ENCODE results near the gene CFAP43. TPM values are rescaled to one million over a fixed set of nuclear protein-coding genes. Genes with fewer than 3 reads are reported as not detected.

Gene CFAP43
- total and polyA plus RNA-seq, 7 donors, result 0.04 to 0.44 (median 0.11) TPM; not detected in 4

GRCh38 chr10:104090611-104091010, 141.6 kb downstream of the CFAP43 start:
- Histone ChIP-seq H3K4me3 (no peak overlapping the region), H3K9me3 (peaks cover 4% of the 10 kb centered on the region), H3K4me1 (no peaks in the 10 kb centered on the region), H3K27me3 (ENCODE audit: insufficient read depth in 3 of 3, low read length in 2 of 3) (peaks cover 0 to 2% (median 0%) of the 10 kb centered on the region in 3 donors), H3K36me3 (ENCODE audit: insufficient read depth in 1 of 2, low read depth in 1 of 2) (no peaks in the 10 kb centered on the region), H3K27ac (no peak overlapping the region)
- WGBS, 3 donors, result 56 to 71% (median 65%) methylated on average over 2 of the region's 2 CpGs
- DNase-seq (no peak), ATAC-seq (no peak)
- intact Hi-C loops (cut with DNase I), result no loop called here
- TF ChIP-seq, protein P1, sequence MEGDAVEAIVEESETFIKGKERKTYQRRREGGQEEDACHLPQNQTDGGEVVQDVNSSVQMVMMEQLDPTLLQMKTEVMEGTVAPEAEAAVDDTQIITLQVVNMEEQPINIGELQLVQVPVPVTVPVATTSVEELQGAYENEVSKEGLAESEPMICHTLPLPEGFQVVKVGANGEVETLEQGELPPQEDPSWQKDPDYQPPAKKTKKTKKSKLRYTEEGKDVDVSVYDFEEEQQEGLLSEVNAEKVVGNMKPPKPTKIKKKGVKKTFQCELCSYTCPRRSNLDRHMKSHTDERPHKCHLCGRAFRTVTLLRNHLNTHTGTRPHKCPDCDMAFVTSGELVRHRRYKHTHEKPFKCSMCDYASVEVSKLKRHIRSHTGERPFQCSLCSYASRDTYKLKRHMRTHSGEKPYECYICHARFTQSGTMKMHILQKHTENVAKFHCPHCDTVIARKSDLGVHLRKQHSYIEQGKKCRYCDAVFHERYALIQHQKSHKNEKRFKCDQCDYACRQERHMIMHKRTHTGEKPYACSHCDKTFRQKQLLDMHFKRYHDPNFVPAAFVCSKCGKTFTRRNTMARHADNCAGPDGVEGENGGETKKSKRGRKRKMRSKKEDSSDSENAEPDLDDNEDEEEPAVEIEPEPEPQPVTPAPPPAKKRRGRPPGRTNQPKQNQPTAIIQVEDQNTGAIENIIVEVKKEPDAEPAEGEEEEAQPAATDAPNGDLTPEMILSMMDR (IDR thresholded peaks at IDR 0.05), result no peak

- no peaks in the 10 kb centered on the region for H3K36me3 ChIP-seq (ENCODE audit: insufficient read depth in 1 of 2, low read depth in 1 of 2)
- intact Hi-C loops (cut with DNase I), result no loop called here
- H3K27me3 ChIP-seq (ENCODE audit: insufficient read depth in 3 of 3, low read length in 2 of 3), result peaks cover 0 to 2% (median 0%) of the 10 kb centered on the region in 3 donors
- no peak for DNase-seq
- peaks cover 4% of the 10 kb centered on the region for H3K9me3 ChIP-seq
- no peak overlapping the region for H3K27ac ChIP-seq
- no peak overlapping the region for H3K4me3 ChIP-seq
- ATAC-seq, result no peak
- H3K4me1 ChIP-seq, result no peaks in the 10 kb centered on the region
- 55 to 71% (median 63%) methylated on average over 3 of the region's 3 CpGs for WGBS, 3 donors
- TF ChIP-seq, protein P1 (IDR thresholded peaks at IDR 0.05), result no peak
Measured at GRCh38 chr10:104089621-104090020, 142.5 kb downstream of the CFAP43 start.

GRCh38 chr10:104088239-104088638, 143.9 kb downstream of the CFAP43 start:
- TF ChIP-seq, protein P1 (IDR thresholded peaks at IDR 0.05), result no peak
- no peak for ATAC-seq
- Histone ChIP-seq H3K36me3 (ENCODE audit: insufficient read depth in 1 of 2, low read depth in 1 of 2) (no peaks in the 10 kb centered on the region), H3K9me3 (no peaks in the 10 kb centered on the region), H3K4me3 (no peak overlapping the region), H3K27ac (no peak overlapping the region), H3K4me1 (no peaks in the 10 kb centered on the region), H3K27me3 (ENCODE audit: insufficient read depth in 3 of 3, low read length in 2 of 3) (peaks cover 0 to 2% (median 0%) of the 10 kb centered on the region in 3 donors)
- intact Hi-C loops (cut with DNase I), result no loop called here
- no peak for DNase-seq
- WGBS, 3 donors, result 81 to 95% (median 88%) methylated on average over 5 of the region's 5 CpGs

DNA sequence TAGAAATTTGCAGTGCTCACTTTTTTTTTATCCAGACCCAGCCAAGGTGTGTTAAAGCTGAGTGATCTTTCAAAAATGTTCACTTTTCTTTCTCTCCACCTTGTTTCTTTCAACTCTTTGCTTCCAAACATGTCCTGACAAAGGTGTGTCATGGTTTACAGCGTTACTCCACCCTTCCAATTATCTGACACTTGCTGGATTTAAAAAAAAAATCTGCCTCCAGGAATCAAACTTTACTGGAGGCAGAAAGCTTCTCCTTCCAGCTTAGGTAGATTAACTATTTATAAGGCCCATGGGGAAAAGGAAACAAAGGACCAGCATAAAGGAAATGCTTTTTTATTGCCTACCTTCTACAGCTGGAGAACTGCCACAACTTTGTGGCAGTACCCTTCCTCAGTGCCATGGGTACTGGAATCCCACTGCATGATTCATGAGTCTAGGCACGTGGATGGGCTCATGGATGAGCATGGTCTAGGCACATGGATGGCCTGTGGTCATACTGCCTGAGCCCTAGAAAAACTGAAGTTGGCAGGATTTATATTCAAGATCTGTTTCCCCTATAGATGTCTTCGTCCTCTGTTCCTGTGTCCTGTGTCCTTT, 146.3 kb downstream of the CFAP43 start, which contains the start of gene COL17A1:
Gene COL17A1 (minus strand): TSS at position 80 of the 600 bp plus-strand sequence. CDS start 5,207 bp downstream, outside the sequence.
- H3K27ac ChIP-seq, result no peak within 1 kb of the TSS
- no peak within 1 kb of the TSS for H3K4me3 ChIP-seq
- H3K4me1 ChIP-seq, result no peaks in the 10 kb centered on the region
- peaks cover 0 to 2% (median 0%) of the 10 kb centered on the region in 3 donors for H3K27me3 ChIP-seq (ENCODE audit: insufficient read depth in 3 of 3, low read length in 2 of 3)
- no peaks in the 10 kb centered on the region for H3K36me3 ChIP-seq (ENCODE audit: insufficient read depth in 1 of 2, low read depth in 1 of 2)
- WGBS, 3 donors, result 61 to 70% (median 67%) methylated on average over 3 of the region's 3 CpGs
- H3K9me3 ChIP-seq, result no peaks in the 10 kb centered on the region
- DNase-seq (no peak), ATAC-seq (no peak)
- intact Hi-C loops (cut with DNase I), result no loop called here
- TF ChIP-seq, protein P1 (IDR thresholded peaks at IDR 0.05), result no peak

All from psoas muscle (tissue), 8 donors.